GM18907 (cell line): Measurements from ENCODE around the gene EPB41L5.
"Not testable (repeated sequence)": the region's sequence is repeated elsewhere in the genome, so short reads cannot be mapped to it uniquely, and the experiment has no call there.

ENCODE experiments used
- ATAC-seq: cut with Tn5 transposase; IDR thresholded peaks from one replicate; pipeline ENCODE4 v1.9.1; 2021; ENCODE audit warnings: mild to moderate bottlenecking, moderate library complexity; ENCODE audit not compliant: unreplicated experiment

EPB41L5 gene

GRCh38 chr2:120094795-120095194 lies 81.9 kb downstream of the EPB41L5 start:
- ATAC-seq, result no peak

- ATAC-seq, result no peak
Observed at GRCh38 chr2:120100627-120101026, 87.8 kb downstream of the EPB41L5 start.

GRCh38 chr2:120103723-120104467 lies 91.0 kb downstream of the EPB41L5 start:
- ATAC-seq, result no peak

DNA sequence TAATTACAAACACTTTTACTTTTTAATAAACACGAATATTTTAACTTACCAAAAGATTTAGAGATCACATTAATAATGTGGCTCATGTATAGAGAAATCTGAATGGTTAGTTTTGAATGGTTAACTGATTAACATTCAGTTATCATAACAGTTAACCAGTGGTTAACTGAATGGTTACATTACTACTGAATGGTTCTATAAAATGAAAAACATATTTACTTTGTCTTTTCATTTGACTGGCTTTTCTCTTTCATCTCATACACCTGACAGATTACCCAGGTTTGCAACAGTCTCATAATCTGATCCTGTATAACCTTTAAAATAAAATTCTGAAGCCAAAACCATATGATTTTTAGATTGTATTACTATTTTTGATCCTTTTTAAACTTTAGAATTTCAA lies 91.9 kb downstream of the EPB41L5 start:
- ATAC-seq, result no peak

GRCh38 chr2:120105360-120105759 lies 92.5 kb downstream of the EPB41L5 start:
- ATAC-seq, result peak; percentile 62

DNA sequence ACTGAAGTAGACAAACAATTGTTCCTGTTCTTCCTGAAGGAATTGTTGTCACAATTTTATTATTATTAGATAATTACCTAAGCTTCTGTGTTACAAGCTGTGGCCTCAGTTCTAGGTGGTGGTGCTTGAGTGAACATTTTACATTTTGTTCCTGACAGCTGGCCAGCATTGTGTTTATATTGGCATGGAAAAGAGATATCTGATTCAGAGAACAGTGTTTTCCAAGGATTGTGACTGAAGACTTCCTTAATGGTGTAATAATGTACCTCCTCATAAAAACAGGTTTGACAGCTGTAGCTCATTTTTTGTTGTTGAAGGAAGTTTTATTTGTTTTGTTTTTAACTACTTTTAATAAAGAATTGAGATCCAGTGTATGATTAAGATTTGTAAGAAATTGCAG lies 95.2 kb downstream of the EPB41L5 start:
- no peak for ATAC-seq

DNA sequence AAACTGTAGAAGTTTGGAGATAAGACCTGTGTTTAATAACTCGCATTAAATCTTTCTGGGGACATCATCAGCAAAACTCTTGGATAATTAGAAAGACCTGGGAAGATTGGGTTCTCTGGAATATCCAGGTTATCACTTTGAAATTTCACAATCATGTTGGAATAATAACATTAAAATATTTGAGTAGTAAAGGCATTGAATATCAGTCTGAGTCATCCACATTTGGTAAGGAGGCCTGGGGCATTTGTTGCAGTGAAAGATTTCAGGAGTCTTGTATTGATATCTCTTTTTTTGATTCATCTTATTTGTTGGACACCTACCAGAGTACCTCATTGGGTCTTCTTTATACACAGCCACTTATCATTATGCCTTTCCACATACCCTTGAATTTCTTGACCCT lies 95.9 kb downstream of the EPB41L5 start:
- no peak for ATAC-seq

GRCh38 chr2:120109186-120110061 lies 96.5 kb downstream of the EPB41L5 start:
- ATAC-seq, result no peak

- ATAC-seq, result no peak
Observed at GRCh38 chr2:120110062-120110362, 97.1 kb downstream of the EPB41L5 start.

DNA sequence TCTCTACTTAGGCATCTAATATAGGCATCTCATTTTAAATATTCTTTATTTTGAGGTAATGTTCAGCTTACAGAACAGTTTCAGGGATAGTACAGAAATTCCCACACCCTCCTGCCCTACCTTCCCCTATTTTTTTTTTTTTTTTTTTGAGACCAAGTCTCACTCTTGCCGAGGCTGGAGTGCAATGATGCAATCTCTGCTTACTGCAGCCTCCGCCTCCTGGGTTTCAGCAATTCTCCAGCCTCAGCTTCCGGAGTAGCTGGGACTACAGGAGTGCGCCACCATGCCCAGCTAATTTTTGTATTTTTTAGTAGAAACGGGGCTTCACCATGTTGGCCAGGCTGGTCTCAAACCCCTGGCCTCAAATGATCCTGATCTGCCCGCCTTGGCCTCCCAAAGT lies 97.6 kb downstream of the EPB41L5 start:
- no peak for ATAC-seq

DNA sequence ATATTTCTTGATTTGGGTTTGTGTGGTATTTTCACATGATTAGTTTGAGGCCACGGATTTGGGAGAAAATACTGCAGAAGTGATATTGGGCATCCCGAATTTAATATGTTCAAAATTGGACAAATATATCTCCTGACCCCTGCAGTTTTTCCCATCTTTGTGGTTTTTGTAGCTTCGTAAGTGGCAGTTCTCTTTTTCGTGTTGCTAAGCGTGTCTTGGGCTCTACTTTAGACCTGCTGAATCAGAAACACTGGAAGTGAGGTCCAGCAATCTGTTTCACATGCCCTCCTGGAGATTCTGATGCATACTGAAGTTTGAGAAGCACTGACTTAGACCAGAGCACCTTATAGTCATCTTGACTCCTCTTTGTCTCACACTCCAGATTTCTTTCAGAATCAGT lies 98.3 kb downstream of the EPB41L5 start:
- no peak for ATAC-seq

DNA sequence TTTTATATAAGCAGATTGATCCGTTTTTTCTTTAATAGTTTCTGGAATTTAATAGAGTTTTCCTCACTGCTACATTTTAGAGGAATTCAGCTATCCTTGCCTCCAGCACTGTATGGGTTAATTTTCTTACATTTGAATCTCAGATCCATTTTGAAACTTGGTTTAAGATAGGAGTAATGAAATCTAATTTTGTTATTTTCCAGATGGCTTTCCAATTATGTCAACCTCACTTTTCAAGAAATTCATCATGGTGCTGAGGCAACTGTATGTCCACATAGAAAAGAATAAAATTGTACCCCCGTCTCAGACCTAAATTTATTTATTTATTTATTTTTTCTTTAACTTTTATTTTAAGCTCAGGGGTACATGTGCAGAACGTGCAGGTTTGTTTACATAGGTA lies 105.1 kb downstream of the EPB41L5 start:
- ATAC-seq, result no peak

- no peak for ATAC-seq
Observed at GRCh38 chr2:120118471-120118870, 105.6 kb downstream of the EPB41L5 start.

- ATAC-seq, result not testable (repeated sequence)
Observed at GRCh38 chr2:120121337-120121736, 108.5 kb downstream of the EPB41L5 start.

DNA sequence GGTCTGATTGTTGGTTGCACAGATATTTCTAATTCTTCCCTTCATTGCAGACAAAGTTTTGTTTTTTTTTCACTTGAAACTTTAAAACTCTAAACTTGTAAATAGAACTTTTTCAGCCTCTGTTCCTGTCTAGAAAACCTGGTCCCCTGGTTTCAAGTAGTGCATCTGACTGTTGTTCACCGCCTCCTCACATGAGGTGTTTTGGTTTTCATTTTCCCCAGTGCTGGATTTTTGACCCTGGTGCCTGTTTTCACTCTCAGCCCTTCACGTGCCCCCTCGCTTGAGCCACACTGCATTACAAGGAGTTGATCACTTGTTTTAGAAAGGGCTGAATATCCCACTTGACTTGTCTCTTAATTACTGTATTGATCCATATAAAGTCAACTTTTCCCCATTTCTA lies 110.2 kb downstream of the EPB41L5 start:
- no peak for ATAC-seq

DNA sequence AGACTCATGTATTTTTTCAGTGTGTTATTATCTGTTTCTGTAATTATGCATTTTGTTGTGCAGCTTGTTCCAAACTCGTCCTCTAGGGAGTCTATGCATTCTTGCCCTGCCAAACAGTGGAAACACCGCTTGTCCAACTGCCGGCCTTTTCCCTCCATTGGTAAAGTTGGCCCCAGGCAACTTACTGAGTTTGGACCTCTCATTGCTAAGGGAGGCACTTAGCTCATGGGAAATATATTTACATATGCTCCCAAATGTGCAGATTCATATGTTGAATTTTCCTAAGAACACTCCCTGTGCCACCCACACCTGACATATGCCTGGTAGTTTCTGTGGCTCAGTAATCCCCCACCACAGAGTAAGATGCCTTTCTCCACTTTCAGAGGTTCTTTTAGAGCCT lies 112.3 kb downstream of the EPB41L5 start:
- ATAC-seq, result no peak

DNA sequence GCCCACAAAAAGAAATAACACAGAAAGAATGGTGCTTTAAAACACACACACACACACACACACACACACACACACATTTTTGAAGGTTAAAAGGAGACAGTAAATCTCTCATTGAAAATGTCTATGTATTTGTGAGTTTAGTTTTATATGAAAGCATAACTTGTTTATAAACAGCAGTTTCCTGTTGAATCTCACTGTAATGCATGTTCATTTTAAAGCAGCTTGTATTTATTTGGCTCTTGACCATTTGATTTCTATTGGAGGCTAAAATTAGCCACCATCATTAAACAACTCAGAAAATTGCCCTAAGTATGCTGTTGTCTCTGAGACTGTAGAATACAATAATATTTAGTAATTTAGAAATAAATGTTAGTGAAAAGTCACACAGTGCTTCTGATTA lies 115.3 kb downstream of the EPB41L5 start:
- no peak for ATAC-seq

DNA sequence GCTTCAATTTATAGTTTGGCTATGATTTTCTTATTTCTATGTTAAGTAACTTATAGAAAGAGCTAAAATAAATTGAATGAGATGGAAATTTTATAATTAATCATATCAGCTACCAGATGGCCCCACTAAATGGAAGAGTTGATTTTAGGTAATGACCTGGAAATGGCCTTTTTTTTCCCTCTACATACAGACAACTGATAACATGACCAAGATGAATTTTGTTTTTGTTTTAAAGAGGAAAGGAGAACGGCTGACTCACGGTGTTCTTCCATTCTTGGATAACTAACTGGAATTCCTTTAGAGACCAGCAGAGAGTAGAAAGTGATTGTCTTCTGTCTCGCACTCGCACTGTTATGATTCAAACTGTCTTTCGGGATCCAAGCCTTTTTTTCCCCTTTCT lies 119.3 kb downstream of the EPB41L5 start:
- ATAC-seq, result no peak

- ATAC-seq, result no peak
Observed at GRCh38 chr2:120132691-120133090, 119.8 kb downstream of the EPB41L5 start.

DNA sequence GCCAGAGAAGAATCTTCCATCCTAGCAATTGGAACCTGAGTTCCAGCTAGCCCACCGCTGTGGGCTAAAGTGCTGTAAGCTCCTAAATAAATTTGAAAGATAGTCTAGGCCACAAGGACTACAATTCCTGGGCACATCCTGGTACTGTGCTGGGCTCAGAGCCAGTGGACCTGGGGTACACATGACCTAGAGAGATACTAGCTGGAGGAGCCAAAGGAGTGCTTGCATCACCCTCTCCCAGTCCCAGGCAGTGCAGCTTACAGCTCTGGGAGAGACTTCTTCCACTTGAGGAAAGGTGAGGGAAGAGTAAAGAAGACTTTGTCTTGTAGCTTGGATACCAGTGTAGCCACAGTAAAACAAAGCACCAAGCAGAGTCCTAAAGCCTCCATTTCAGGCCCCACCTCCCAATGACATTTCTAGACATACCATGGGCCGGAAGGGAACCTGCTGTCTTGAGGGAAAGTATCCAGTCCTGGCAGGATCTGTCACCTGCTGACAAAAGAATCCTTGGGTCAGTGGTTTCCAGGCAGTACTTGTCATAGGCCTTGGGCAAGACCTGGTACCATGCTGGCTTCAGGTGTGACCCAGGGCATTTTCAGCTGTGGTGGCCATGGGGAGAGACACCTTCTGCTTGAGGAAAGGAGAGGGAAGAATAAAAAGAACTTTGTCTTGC lies 120.8 kb downstream of the EPB41L5 start:
- no peak for ATAC-seq

- ATAC-seq, result no peak
Observed at GRCh38 chr2:120134263-120134662, 121.4 kb downstream of the EPB41L5 start.

DNA sequence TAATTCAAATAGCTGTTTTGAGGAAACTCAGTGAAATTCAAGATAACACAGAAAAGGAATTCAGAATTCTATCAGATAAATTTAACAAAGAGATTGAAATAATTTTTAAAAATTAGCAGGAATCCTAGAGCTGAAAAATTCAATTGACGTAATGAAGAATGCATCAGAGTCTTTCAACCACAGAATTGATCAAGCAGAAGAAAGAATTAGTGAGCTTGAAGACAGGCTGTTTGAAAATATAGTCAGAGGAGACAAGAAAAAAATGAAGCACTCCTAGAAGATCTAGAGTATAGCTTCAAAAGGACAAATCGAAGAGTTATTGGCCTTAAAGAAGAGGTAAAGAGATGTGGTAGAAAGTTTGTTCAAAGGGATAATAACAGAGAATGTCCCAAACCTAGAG lies 122.1 kb downstream of the EPB41L5 start:
- ATAC-seq, result not testable (repeated sequence)
